Loucy (cell line): ENCODE data around the gene SDCBP2.

Experiments used
- EZH2phosphoT487 ChIP-seq: fragments of 200-600 bp; IDR thresholded peaks from 2 replicates; pipeline ENCODE4 v1.6.1; 2018; ENCODE audit warnings: antibody characterized with exemption, mild to moderate bottlenecking, moderate library complexity, borderline replicate concordance
- TF ChIP-seq, protein P1 (sequence below): fragments of 200-600 bp; sonication (generic); conservative IDR thresholded peaks from 2 replicates; pipeline ENCODE4 v1.5.1; 2014; ENCODE audit warnings: mild to moderate bottlenecking, antibody characterized with exemption, low read length

DNA sequence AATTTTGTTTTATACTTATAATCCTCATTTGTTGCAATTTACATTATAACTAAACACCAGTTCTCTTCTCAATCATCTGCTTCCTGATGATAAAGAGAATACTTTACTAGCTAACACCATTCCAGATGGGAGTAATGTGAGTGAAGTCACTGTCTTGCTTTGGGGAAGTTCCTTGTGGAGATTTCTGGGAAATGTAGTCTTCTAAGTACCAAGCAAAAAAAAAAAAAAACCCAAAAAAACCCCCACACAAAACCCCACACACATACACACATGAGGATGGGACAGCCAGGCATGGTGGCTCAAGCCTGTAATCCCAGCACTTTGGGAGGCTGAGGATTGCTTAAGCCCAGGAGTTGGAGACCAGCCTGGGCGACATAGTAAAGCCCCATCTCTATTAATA is 65.1 kb downstream of the SDCBP2 start:
- TF ChIP-seq, protein P1, sequence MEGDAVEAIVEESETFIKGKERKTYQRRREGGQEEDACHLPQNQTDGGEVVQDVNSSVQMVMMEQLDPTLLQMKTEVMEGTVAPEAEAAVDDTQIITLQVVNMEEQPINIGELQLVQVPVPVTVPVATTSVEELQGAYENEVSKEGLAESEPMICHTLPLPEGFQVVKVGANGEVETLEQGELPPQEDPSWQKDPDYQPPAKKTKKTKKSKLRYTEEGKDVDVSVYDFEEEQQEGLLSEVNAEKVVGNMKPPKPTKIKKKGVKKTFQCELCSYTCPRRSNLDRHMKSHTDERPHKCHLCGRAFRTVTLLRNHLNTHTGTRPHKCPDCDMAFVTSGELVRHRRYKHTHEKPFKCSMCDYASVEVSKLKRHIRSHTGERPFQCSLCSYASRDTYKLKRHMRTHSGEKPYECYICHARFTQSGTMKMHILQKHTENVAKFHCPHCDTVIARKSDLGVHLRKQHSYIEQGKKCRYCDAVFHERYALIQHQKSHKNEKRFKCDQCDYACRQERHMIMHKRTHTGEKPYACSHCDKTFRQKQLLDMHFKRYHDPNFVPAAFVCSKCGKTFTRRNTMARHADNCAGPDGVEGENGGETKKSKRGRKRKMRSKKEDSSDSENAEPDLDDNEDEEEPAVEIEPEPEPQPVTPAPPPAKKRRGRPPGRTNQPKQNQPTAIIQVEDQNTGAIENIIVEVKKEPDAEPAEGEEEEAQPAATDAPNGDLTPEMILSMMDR = no peak
- TF ChIP-seq EZH2phosphoT487 = no peak
